ENCODE measurements around the gene SPATA1.

DNA sequence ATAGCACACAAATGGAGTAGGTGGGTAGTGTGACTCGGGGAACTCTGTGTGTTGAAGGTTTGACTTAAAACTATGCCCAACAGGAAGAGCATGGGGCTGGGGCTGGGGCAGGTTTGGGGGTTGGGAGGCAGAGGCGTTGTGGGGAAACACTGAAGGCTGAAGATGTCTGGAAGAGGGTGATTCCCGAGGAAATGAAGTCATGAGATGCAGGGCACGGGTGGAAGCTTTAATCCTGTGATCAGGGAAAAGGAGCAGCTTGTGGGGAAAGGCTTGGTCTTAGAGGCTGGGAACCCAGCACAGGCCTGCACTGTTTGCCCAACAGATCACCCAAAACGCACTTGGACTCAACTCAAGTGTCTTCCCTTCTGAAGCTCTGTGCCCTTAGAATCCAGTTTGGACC, 94.6 kb downstream of the SPATA1 start:
- TF ChIP-seq EP300 (IDR thresholded peaks at IDR 0.05) (no peak), POLR2A (IDR thresholded peaks at IDR 0.05) (no peak)
